Measurements from ENCODE around the gene WWOX. TPM values are rescaled to one million over a fixed set of nuclear protein-coding genes. Genes with fewer than 3 reads are reported as not detected.

WWOX gene
- total RNA-seq, 1 donor from 2014 or later = 8.9 TPM

DNA sequence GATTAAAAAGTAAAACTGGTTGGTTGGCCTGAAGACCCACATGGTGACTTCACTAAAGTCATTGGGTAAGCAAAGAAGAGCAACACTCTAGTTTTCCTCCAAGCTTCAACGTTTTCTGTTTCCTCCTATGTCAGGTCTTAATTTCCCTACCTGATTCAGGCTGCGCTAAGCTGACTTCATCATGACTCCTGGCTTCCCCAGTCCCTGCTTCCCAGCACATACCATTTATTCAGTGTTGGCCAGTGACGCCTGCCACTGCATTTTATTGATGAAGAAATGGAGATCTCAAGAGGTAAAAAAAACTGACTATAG lies 645.3 kb downstream of the WWOX start:
- Histone ChIP-seq H3K27me3 (ENCODE audit: low read depth) (no peaks in the 10 kb centered on the region), H3K9me3 (replicated peaks) (no peaks in the 10 kb centered on the region), H3K4me1 (no peaks in the 10 kb centered on the region), H3K27ac (replicated peaks) (no peak overlapping the region), H3K4me3 (no peak overlapping the region), H3K36me3 (no peaks in the 10 kb centered on the region)
- DNase-seq = no peak
- TF ChIP-seq, protein P1, sequence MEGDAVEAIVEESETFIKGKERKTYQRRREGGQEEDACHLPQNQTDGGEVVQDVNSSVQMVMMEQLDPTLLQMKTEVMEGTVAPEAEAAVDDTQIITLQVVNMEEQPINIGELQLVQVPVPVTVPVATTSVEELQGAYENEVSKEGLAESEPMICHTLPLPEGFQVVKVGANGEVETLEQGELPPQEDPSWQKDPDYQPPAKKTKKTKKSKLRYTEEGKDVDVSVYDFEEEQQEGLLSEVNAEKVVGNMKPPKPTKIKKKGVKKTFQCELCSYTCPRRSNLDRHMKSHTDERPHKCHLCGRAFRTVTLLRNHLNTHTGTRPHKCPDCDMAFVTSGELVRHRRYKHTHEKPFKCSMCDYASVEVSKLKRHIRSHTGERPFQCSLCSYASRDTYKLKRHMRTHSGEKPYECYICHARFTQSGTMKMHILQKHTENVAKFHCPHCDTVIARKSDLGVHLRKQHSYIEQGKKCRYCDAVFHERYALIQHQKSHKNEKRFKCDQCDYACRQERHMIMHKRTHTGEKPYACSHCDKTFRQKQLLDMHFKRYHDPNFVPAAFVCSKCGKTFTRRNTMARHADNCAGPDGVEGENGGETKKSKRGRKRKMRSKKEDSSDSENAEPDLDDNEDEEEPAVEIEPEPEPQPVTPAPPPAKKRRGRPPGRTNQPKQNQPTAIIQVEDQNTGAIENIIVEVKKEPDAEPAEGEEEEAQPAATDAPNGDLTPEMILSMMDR (IDR thresholded peaks at IDR 0.05; ENCODE audit: borderline replicate concordance) = no peak
- intact Hi-C loops (cut with micrococcal nuclease) = no loop called here

DNA sequence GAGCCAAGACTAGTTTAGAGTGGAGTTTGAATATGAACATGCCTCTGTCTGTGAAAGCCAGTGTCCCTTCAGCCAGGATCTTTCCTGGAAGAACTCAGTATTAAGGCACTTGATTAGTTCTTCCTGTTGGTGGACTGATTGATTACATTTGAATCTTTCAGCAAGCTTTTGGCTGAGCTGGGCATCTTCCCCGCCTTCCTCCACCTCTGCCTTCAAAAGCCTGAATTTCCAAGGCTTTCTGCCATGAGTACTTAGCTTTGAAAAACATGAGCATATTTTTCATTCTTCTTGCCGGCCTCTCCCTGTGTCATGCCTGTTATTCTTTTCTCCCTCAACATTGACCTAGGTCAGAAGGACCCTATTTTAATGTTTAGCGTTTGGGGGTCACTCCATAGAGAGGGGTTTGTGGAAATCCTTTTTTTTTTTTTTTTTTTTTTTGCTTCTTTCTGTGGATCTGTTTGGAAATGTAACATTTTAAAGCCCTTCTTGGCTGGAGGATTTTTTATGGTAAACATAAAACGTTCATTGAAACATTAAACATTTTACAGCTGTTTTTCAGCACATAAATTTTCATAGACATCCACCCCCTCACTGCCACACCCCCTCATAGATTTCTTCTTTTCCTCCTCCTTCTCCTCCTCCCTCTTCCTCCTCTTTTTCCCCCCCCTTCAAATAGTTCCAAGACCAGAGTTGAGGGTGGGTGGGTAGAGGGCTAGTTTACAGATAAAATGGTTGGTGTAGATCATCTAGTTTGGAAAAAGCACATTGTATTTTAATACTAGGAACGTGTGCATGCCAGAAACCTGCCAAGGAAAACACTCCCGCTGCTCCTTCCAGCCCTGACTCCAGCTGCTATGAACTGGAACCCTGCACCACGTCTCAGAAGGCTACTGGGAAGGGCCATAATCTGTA lies 645.9 kb downstream of the WWOX start:
- Histone ChIP-seq H3K4me1 (no peaks in the 10 kb centered on the region), H3K4me3 (no peak overlapping the region), H3K9me3 (replicated peaks) (no peaks in the 10 kb centered on the region), H3K27me3 (ENCODE audit: low read depth) (no peaks in the 10 kb centered on the region), H3K27ac (replicated peaks) (no peak overlapping the region), H3K36me3 (no peaks in the 10 kb centered on the region)
- TF ChIP-seq, protein P1 (IDR thresholded peaks at IDR 0.05; ENCODE audit: borderline replicate concordance) = no peak
- no peak for DNase-seq
- intact Hi-C loops (cut with micrococcal nuclease) = no loop called here

DNA sequence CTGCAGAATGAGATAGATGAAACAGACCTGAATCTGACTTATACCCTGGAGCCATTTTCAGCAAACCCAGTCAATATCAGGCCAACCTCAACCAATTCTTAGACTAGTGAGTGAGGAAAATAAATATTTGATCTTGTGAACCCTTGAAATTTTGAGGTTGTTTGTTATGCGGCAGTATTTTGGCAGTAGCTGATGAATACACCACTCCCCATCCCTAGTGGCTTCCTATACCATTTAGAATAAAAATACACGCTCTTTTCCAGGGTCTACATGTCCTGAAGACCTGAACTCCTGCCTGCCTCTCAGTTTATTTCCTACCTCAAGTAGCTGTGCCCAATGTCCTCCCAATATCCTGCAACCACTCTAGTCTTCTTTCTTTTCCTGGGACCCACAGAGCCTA lies 647.3 kb downstream of the WWOX start:
- TF ChIP-seq, protein P1 (IDR thresholded peaks at IDR 0.05; ENCODE audit: borderline replicate concordance) = no peak
- no peaks in the 10 kb centered on the region for H3K36me3 ChIP-seq
- no peaks in the 10 kb centered on the region for H3K9me3 ChIP-seq (replicated peaks)
- intact Hi-C loops (cut with micrococcal nuclease) = no loop called here
- no peak overlapping the region for H3K27ac ChIP-seq (replicated peaks)
- DNase-seq = no peak
- no peaks in the 10 kb centered on the region for H3K27me3 ChIP-seq (ENCODE audit: low read depth)
- H3K4me1 ChIP-seq = no peaks in the 10 kb centered on the region
- no peak overlapping the region for H3K4me3 ChIP-seq

DNA sequence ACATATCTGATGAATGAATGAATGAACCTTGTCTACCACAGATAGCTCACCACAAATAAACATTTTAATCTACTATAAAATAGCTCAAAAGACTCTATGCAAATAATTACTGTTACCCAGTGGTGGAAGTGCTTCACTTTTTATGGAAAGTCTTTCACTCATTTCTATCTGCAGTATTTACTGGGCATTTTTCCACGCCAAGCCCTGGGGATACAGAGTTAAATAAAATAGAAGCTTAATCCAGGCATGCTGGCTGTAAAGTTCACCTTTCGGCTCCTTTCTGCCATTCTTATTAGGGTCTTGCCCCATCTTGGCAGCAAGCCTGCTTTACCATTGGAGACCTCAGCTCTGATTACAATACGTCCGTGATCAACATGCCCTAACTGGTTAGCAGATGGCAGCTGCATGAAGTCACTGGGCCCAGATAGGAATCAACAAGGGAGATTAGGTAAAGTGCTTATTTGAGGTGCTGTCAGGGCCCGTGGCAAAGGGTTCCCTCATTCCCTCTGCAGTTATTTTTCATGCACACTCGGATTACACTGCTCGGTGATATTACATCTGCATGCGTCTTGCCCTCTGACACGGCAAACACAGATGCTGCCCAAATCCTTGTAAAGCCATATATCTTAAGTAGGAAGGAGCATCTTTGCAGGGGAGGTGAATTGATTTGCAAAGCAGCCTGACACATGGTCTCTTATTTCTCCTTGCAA lies 648.9 kb downstream of the WWOX start:
- H3K4me3 ChIP-seq = no peak overlapping the region
- intact Hi-C loops (cut with micrococcal nuclease) = no loop called here
- no peaks in the 10 kb centered on the region for H3K36me3 ChIP-seq
- no peaks in the 10 kb centered on the region for H3K27me3 ChIP-seq (ENCODE audit: low read depth)
- no peak overlapping the region for H3K27ac ChIP-seq (replicated peaks)
- no peaks in the 10 kb centered on the region for H3K9me3 ChIP-seq (replicated peaks)
- DNase-seq = no peak
- TF ChIP-seq, protein P1 (IDR thresholded peaks at IDR 0.05; ENCODE audit: borderline replicate concordance) = no peak
- H3K4me1 ChIP-seq = peaks cover 8% of the 10 kb centered on the region

DNA sequence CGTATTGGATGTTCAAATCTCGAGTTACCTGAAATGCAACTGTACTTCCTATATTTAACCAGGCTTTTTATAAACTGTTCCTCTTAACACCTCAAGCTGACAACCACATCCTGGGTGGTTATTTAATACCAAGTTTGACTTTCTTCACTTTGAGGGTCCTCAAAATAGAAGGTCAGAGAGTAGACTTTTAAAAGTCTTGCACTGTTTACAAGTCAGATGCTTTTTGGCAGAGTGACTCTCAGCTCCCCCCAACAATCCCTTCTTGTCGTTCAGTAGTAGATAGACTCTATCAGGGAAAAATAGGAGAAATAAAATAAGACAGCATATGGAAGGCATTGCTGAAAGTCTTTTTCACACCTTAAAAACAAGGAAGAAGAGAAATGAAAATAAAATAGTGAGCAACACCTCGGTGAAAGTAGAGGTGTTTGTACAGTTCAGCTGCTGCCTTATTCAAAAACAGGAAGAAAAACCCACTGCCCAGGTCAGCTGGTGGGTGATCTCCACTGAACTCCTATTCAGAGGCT lies 650.4 kb downstream of the WWOX start:
- intact Hi-C loops (cut with micrococcal nuclease) = no loop called here
- Histone ChIP-seq H3K27ac (replicated peaks) (no peak overlapping the region), H3K9me3 (replicated peaks) (no peaks in the 10 kb centered on the region)

More for the DNA sequence above, 650.4 kb downstream of the WWOX start:
- H3K36me3 ChIP-seq = no peaks in the 10 kb centered on the region
- H3K27me3 ChIP-seq (ENCODE audit: low read depth) = no peaks in the 10 kb centered on the region
- no peak overlapping the region for H3K4me3 ChIP-seq
- TF ChIP-seq, protein P1 (IDR thresholded peaks at IDR 0.05; ENCODE audit: borderline replicate concordance) = no peak
- peaks cover 8% of the 10 kb centered on the region for H3K4me1 ChIP-seq
- no peak for DNase-seq

Measured in left ventricle myocardium inferior (tissue), 1 donor.